Measurements from ENCODE around the gene ARHGAP44.
A peak's percentile ranks its signal among the peaks of the same experiment; 100 is the strongest.

The ARHGAP44 gene

DNA sequence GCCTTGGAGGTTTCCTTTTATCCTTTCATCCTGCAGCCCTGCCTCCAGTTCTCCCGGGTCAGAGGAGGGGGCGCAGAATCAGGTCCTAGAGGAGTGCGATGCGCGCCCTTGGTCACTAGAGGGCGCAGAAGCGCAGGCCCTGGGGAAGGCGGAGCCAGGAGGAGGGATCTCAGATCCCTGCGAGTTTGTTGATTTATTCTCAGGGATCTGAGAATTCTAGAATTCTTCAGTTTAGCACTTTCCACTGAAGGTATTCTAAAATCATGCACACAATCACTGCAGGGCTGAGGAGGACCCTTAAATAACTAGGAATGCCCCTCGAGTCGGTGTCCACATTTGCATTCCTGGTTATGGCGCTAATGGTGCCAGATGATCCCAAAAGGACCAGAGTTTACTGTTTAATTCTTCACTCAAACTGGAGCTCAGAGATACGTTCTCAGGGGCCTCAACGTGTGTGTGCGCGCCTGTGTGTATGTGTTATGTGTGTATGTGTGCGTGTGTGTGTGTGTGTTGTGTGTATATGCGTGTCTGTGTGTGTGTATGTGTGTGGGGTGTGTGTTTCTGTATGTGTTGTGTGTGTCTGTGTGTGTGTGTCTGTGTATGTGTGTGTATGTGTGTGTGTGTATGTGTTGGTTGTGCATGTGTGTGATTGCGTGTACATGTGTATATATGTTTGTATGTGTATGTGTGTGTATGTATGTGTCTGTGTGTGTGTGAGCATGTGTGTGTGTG, 235.4 kb downstream of the ARHGAP44 start:
- Histone ChIP-seq H3K27ac (no peak overlapping the region), H3K9me3 (no peaks in the 10 kb centered on the region), H3K36me3 (no peaks in the 10 kb centered on the region), H3K9ac (no peak overlapping the region), H3K4me2 (0 out of 2 replicates have a peak overlapping the region, but pooled peaks have one; percentile 17), H3K4me1 (no peaks in the 10 kb centered on the region), H3K27me3 (no peaks in the 10 kb centered on the region), H3K4me3 (no peak overlapping the region), H4K20me1 (no peaks in the 10 kb centered on the region)
- no peak for TF ChIP-seq Cebpa-rat (IDR thresholded peaks at IDR 0.05)

DNA sequence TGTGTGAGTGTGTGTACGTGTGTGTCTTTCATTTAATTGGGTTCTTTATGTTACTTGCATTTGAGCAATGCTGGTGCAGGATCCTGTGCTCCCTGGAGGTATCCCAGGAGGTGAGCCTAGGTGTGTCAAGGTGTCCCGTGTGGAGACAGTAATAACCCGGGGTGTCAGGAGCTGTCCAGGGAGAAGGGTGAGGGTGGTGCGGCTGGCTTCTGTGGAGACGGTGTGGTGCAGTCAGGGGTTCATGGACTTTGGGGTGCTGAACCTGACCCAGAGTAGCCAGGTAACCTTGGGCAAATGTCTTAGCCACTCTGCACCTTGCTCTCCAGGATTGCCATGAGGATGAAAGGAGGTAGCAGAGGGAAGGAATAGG, 235.9 kb downstream of the ARHGAP44 start:
- Histone ChIP-seq H3K27ac (no peak overlapping the region), H3K4me1 (no peaks in the 10 kb centered on the region), H3K9ac (no peak overlapping the region), H3K4me3 (no peak overlapping the region), H3K36me3 (no peaks in the 10 kb centered on the region), H3K27me3 (no peaks in the 10 kb centered on the region), H3K9me3 (no peaks in the 10 kb centered on the region), H4K20me1 (no peaks in the 10 kb centered on the region), H3K4me2 (no peak overlapping the region)
- TF ChIP-seq Cebpa-rat (IDR thresholded peaks at IDR 0.05), result no peak

- H3K9ac ChIP-seq, result no peak overlapping the region
- no peaks in the 10 kb centered on the region for H3K9me3 ChIP-seq
- no peak for TF ChIP-seq Cebpa-rat (IDR thresholded peaks at IDR 0.05)
- no peaks in the 10 kb centered on the region for H3K4me1 ChIP-seq
- H4K20me1 ChIP-seq, result no peaks in the 10 kb centered on the region
- no peak overlapping the region for H3K27ac ChIP-seq
- no peak overlapping the region for H3K4me3 ChIP-seq
- no peaks in the 10 kb centered on the region for H3K27me3 ChIP-seq
- H3K4me2 ChIP-seq, result no peak overlapping the region
- no peaks in the 10 kb centered on the region for H3K36me3 ChIP-seq
Measured at GRCh38 chr17:13025687-13026086, 236.4 kb downstream of the ARHGAP44 start.

- Histone ChIP-seq H3K9me3 (no peaks in the 10 kb centered on the region), H3K4me2 (no peak overlapping the region), H3K27ac (no peak overlapping the region), H3K9ac (no peak overlapping the region), H4K20me1 (no peaks in the 10 kb centered on the region), H3K4me1 (no peaks in the 10 kb centered on the region), H3K27me3 (no peaks in the 10 kb centered on the region), H3K4me3 (no peak overlapping the region), H3K36me3 (no peaks in the 10 kb centered on the region)
- no peak for TF ChIP-seq Cebpa-rat (IDR thresholded peaks at IDR 0.05)
Measured at GRCh38 chr17:13027246-13027645, 237.9 kb downstream of the ARHGAP44 start.

DNA sequence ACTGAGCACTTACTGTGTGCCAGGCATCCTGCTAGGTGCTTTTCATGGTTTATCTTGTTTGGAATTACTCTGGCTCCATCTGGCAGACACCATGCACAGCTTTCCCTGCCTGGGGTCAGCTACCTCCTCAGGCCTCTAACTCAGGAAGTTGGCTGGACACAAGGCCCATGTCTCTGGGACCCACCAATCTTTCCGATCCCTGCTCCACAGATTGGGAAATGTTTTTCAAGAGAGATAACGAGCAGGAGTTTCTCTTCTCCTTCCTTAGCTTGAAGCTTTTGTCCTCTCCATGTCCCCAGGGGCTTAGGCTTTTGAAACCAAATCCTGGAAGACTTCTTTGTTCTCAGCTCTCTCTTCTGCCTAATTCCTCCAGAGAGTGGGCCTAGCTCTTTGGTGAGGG, 240.0 kb downstream of the ARHGAP44 start:
- TF ChIP-seq Cebpa-rat (IDR thresholded peaks at IDR 0.05), result no peak
- Histone ChIP-seq H4K20me1 (no peaks in the 10 kb centered on the region), H3K4me3 (no peak overlapping the region), H3K4me1 (no peaks in the 10 kb centered on the region), H3K36me3 (no peaks in the 10 kb centered on the region), H3K27me3 (no peaks in the 10 kb centered on the region), H3K4me2 (no peak overlapping the region), H3K9me3 (no peaks in the 10 kb centered on the region), H3K27ac (no peak overlapping the region), H3K9ac (no peak overlapping the region)

GRCh38 chr17:13030056-13030455, 240.8 kb downstream of the ARHGAP44 start:
- H3K27ac ChIP-seq, result no peak overlapping the region
- no peak overlapping the region for H3K9ac ChIP-seq
- no peak overlapping the region for H3K4me2 ChIP-seq
- H3K9me3 ChIP-seq, result no peaks in the 10 kb centered on the region
- no peaks in the 10 kb centered on the region for H3K36me3 ChIP-seq
- H3K4me3 ChIP-seq, result no peak overlapping the region
- no peaks in the 10 kb centered on the region for H3K4me1 ChIP-seq
- H4K20me1 ChIP-seq, result no peaks in the 10 kb centered on the region
- no peak for TF ChIP-seq Cebpa-rat (IDR thresholded peaks at IDR 0.05)
- H3K27me3 ChIP-seq, result no peaks in the 10 kb centered on the region

DNA sequence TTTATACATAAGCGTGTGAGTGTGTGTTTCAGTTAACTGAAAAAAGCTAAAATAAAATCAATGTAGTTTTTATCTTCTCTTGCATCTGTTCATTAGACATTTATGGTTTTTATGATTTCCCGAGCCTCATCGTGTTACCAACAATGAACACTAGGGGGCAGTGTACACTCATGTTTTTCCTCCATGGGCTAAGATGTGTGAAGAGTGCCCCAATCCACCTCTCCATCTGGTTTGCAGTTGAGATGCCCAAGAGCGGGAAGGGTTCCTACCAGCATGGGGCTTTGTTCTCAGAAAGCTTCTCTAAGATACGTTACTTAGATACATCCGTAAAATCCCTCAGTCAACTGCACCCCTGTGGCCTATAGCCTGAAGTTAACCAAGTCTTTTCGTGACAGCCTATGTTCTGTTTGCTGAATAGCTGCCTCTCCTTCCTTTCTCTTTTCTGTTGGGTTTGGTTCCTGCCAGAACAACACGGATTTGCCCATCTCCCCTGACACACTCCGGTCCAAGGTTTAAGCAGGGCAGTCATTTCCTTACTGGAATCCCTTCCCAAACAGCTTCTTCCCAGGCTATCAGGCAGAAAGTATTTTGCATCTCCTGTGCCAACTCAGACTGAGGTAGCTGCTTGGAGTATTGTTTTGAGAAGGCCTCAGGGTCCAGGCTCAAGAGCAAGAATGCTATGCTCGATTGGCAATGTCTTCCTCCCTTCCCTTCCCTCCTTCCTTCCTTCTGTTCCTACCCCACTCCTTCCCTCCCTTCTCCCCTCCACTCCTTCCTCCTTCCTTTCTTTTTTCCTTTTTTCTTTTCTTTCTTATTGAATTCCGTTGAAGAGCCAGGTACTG, 241.4 kb downstream of the ARHGAP44 start:
- Histone ChIP-seq H3K4me1 (no peaks in the 10 kb centered on the region), H3K4me2 (no peak overlapping the region), H4K20me1 (no peaks in the 10 kb centered on the region), H3K4me3 (no peak overlapping the region), H3K9me3 (no peaks in the 10 kb centered on the region), H3K27me3 (no peaks in the 10 kb centered on the region), H3K36me3 (no peaks in the 10 kb centered on the region), H3K9ac (no peak overlapping the region), H3K27ac (no peak overlapping the region)
- TF ChIP-seq Cebpa-rat (IDR thresholded peaks at IDR 0.05), result no peak

DNA sequence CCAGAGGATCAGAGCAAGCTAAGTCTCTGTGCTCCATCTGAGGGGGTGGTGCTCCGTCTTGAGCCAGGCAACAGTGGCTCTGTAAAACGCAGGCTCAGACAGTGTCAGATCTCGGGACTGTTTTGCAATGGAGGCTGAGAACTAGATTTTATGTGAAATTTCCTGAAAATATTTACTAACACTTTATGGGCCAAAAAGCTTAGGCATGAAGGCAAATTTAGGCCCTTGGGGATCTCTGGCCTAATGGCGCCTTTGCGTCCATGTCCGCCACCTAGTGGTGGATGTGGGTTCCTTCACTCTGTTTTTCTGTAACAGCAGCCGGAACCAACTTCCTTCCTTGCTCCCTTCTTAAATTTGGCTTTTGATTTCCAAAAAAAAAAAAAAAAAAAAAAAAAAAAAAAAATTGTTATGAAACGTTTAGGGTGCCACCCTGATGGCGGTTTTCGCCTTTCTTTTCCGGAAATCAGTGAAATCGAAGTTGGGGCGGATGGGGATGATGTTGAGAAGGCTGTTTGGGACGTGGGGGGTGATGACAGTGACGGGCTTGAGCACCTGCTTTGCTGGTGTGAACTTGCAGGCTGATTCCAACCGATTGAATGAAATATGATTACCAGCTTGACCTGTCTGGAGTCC, 242.5 kb downstream of the ARHGAP44 start:
- TF ChIP-seq Cebpa-rat (IDR thresholded peaks at IDR 0.05), result no peak
- Histone ChIP-seq H3K27ac (no peak overlapping the region), H3K27me3 (no peaks in the 10 kb centered on the region), H3K9me3 (no peaks in the 10 kb centered on the region), H3K36me3 (no peaks in the 10 kb centered on the region), H3K4me1 (no peaks in the 10 kb centered on the region), H4K20me1 (no peaks in the 10 kb centered on the region), H3K9ac (no peak overlapping the region), H3K4me2 (peak overlapping the region; percentile 26; the same call in 1 of the 2 replicates), H3K4me3 (no peak overlapping the region)

- Histone ChIP-seq H4K20me1 (no peaks in the 10 kb centered on the region), H3K27ac (no peak overlapping the region), H3K36me3 (no peaks in the 10 kb centered on the region), H3K4me1 (no peaks in the 10 kb centered on the region), H3K9me3 (no peaks in the 10 kb centered on the region), H3K4me2 (no peak overlapping the region), H3K27me3 (no peaks in the 10 kb centered on the region), H3K4me3 (no peak overlapping the region), H3K9ac (no peak overlapping the region)
- no peak for TF ChIP-seq Cebpa-rat (IDR thresholded peaks at IDR 0.05)
Measured at GRCh38 chr17:13035420-13035819, 246.1 kb downstream of the ARHGAP44 start.

- Histone ChIP-seq H3K4me1 (no peaks in the 10 kb centered on the region), H3K9ac (no peak overlapping the region), H3K9me3 (no peaks in the 10 kb centered on the region), H3K27me3 (no peaks in the 10 kb centered on the region), H3K36me3 (no peaks in the 10 kb centered on the region), H3K4me2 (no peak overlapping the region), H3K4me3 (no peak overlapping the region), H3K27ac (no peak overlapping the region), H4K20me1 (no peaks in the 10 kb centered on the region)
- no peak for TF ChIP-seq Cebpa-rat (IDR thresholded peaks at IDR 0.05)
Measured at GRCh38 chr17:13036751-13037150, 247.5 kb downstream of the ARHGAP44 start.
